IMR-90 (cell line): ENCODE measurements around the gene TEKT5. TPM values are rescaled to one million over a fixed set of nuclear protein-coding genes. Genes with fewer than 3 reads are reported as not detected.

Source experiments
- ATAC-seq: fragments of 200-7000 bp; cut with Tn5 transposase; 2 replicates; pipeline ENCODE4 v1.9.1; 2020; ENCODE audit warnings: low read depth, mild to moderate bottlenecking, moderate library complexity
- BruUV-seq: library from RNA; stranded (reverse); fragments of 400-500 nt; replicated peaks from 2 replicates; lab custom pipeline; 2021; lab: Mats Ljungman, UMichigan
- CTCF ChIA-PET: fragments of 300-600 bp; formaldehyde crosslinking; extraction: SDS; loops from one replicate; lab custom pipeline; 2021; ENCODE audit warnings: antibody characterized with exemption; lab: Yijun Ruan, JAX
- POLR2A ChIA-PET: fragments of 300-600 bp; sonication (Branson Sonifier 250); formaldehyde crosslinking; loops from one replicate; lab custom pipeline; 2022; ENCODE audit warnings: antibody characterized with exemption; ENCODE audit not compliant: unreplicated experiment; lab: Charles Lee
- DNase-seq: peaks from one replicate; pipeline ENCODE4 v3.0.0; 2013
- H2AFZ ChIP-seq: replicated peaks from 2 replicates; pipeline ENCODE3; 2013; ENCODE audit warnings: low read length, mild to moderate bottlenecking; ENCODE audit not compliant: poor library complexity
- H2AK5ac ChIP-seq: 2 replicates; pipeline ENCODE4 v1.6.1; 2013; ENCODE audit warnings: low read depth, low read length, inconsistent platforms
- H2AK9ac ChIP-seq: replicated peaks from 2 replicates; pipeline ENCODE3; 2013; ENCODE audit warnings: mild to moderate bottlenecking, low read depth, low read length, moderate library complexity; ENCODE audit not compliant: poor library complexity
- H2BK120ac ChIP-seq: 2 replicates; pipeline ENCODE4 v1.6.1; 2013; ENCODE audit warnings: low read depth, low read length, inconsistent platforms
- H2BK15ac ChIP-seq: 3 replicates; pipeline ENCODE4 v1.6.1; 2013; ENCODE audit warnings: low read depth, low read length, inconsistent platforms
- H2BK20ac ChIP-seq: 2 replicates; pipeline ENCODE4 v1.6.1; 2013; ENCODE audit warnings: low read depth, mild to moderate bottlenecking, inconsistent platforms, low read length, moderate library complexity
- H2BK5ac ChIP-seq: 2 replicates; pipeline ENCODE4 v1.6.1; 2013; ENCODE audit warnings: mild to moderate bottlenecking, low read depth, low read length, inconsistent platforms; ENCODE audit not compliant: poor library complexity, severe bottlenecking
- H3K14ac ChIP-seq: replicated peaks from 2 replicates; pipeline ENCODE4 v1.6.1; 2013; ENCODE audit warnings: low read depth, low read length, inconsistent platforms
- H3K18ac ChIP-seq: 2 replicates; pipeline ENCODE4 v1.6.1; 2013; ENCODE audit warnings: low read depth, low read length, control low read depth
- H3K23ac ChIP-seq: 2 replicates; pipeline ENCODE4 v1.6.1; 2013; ENCODE audit warnings: low read depth, low read length, inconsistent platforms
- H3K27ac ChIP-seq: 2 replicates; pipeline ENCODE4 v1.5.1; 2013; ENCODE audit warnings: mild to moderate bottlenecking, control low read depth, low read length; ENCODE audit not compliant: insufficient read depth
- H3K27me3 ChIP-seq: 2 replicates; pipeline ENCODE4 v1.6.1; 2013; ENCODE audit warnings: low read length; ENCODE audit not compliant: control insufficient read depth, insufficient read depth
- H3K36me3 ChIP-seq: 2 replicates; pipeline ENCODE4 v1.6.1; 2013; ENCODE audit warnings: low read length, mixed read lengths; ENCODE audit not compliant: control insufficient read depth, insufficient read depth
- H3K4ac ChIP-seq: 2 replicates; pipeline ENCODE4 v1.6.1; 2013; ENCODE audit warnings: low read depth, low read length, inconsistent platforms
- H3K4me1 ChIP-seq: 2 replicates; pipeline ENCODE4 v1.6.1; 2013; ENCODE audit warnings: low read length, mixed read lengths; ENCODE audit not compliant: control insufficient read depth, insufficient read depth
- H3K4me2 ChIP-seq: 2 replicates; pipeline ENCODE4 v1.6.1; 2013; ENCODE audit warnings: low read depth, mild to moderate bottlenecking, control low read depth, low read length, moderate library complexity
- H3K4me3 ChIP-seq: 2 replicates; pipeline ENCODE4 v1.5.1; 2013; ENCODE audit warnings: low read depth, mild to moderate bottlenecking, control low read depth, low read length, moderate library complexity; ENCODE audit not compliant: insufficient read depth
- H3K56ac ChIP-seq: 2 replicates; pipeline ENCODE4 v1.6.1; 2013; ENCODE audit warnings: low read length, inconsistent platforms; ENCODE audit not compliant: insufficient read depth; ENCODE audit errors: extremely low read depth
- H3K79me1 ChIP-seq, 2 experiments: 2 replicates each; pipeline ENCODE4 v1.6.1; 2013; ENCODE audit warnings: low read length in 2 of 2, inconsistent platforms in 1 of 2, low read depth in 1 of 2
- H3K9ac ChIP-seq: 2 replicates; pipeline ENCODE4 v1.6.1; 2013; ENCODE audit warnings: low read depth, low read length, control low read depth
- H3K9me1 ChIP-seq: 2 replicates; pipeline ENCODE4 v1.6.1; 2013; ENCODE audit warnings: low read length, inconsistent platforms; ENCODE audit not compliant: insufficient read depth
- H3K9me3 ChIP-seq: 2 replicates; pipeline ENCODE4 v1.6.1; 2013; ENCODE audit warnings: low read length; ENCODE audit not compliant: control insufficient read depth, insufficient read depth
- H4K20me1 ChIP-seq: 2 replicates; pipeline ENCODE4 v1.6.1; 2013; ENCODE audit warnings: low read length, inconsistent platforms; ENCODE audit not compliant: insufficient read depth
- H4K5ac ChIP-seq: 2 replicates; pipeline ENCODE4 v1.6.1; 2013; ENCODE audit warnings: mild to moderate bottlenecking, low read depth, low read length, control low read depth
- H4K8ac ChIP-seq, 2 experiments: 2 replicates each; pipeline ENCODE4 v1.6.1; 2013; ENCODE audit warnings: low read depth in 2 of 2, low read length in 2 of 2, control low read depth in 1 of 2, inconsistent platforms in 1 of 2
- H4K91ac ChIP-seq: 2 replicates; pipeline ENCODE4 v1.6.1; 2013; ENCODE audit warnings: low read depth, low read length, inconsistent platforms; ENCODE audit not compliant: insufficient read depth
- MAFK ChIP-seq: IDR thresholded peaks from 2 replicates; pipeline ENCODE4 v1.6.1; 2012; ENCODE audit warnings: low read depth, low read length, improper control_type of control experiment
- MXI1 ChIP-seq: IDR thresholded peaks from 2 replicates; pipeline ENCODE4 v1.6.1; 2012; ENCODE audit warnings: low read depth, mild to moderate bottlenecking, low read length, moderate library complexity, borderline replicate concordance
- RCOR1 ChIP-seq: IDR thresholded peaks from 2 replicates; pipeline ENCODE4 v1.6.1; 2012; ENCODE audit warnings: mild to moderate bottlenecking, low read length, improper control_type of control experiment; ENCODE audit not compliant: insufficient replicate concordance
- WGBS, 2 experiments: methylation state at CpG; one replicate each; pipeline versions ENCODE4 v1.1.5 to v1.1.7; 2013; ENCODE audit warnings: missing lambda C conversion rate in 2 of 2; ENCODE audit not compliant: insufficient read length in 1 of 2; ENCODE audit errors: extremely low coverage in 2 of 2; 5-methylcytosine and 5-hydroxymethylcytosine counted together
- dilution Hi-C: fragments of 300-500 bp; cut with HindIII; formaldehyde crosslinking; loops from one replicate; pipeline ENCODE4 v1.14.3; 2018; ENCODE audit warnings: low sequenced_read_pairs; ENCODE audit not compliant: unreplicated experiment
- in situ Hi-C: fragments of 300-500 bp; cut with MboI; formaldehyde crosslinking; loops from 3 replicates; pipeline ENCODE4 v1.14.3; 2019; ENCODE audit warnings: low sequenced_read_pairs, inconsistent platforms, mixed read lengths
- intact Hi-C: fragments of 100-400 bp; cut with micrococcal nuclease; formaldehyde crosslinking; loops from 2 replicates; pipeline ENCODE4 v1.10.0; 2022
- polyA plus RNA-seq, 3 experiments: library from polyadenylated mRNA; depleted of rRNA; stranded (reverse); fragments of >200 nt; gene quantifications; 2 replicates each; pipeline ENCODE4 v1.2.3, GENCODE V29; 2012; ENCODE audit warnings: low replicate concordance in 1 of 3
- total RNA-seq: library from RNA; depleted of rRNA; stranded (reverse); fragments of >200 nt; gene quantifications from 2 replicates; pipeline ENCODE4 v1.2.3, GENCODE V29; 2012

TEKT5 gene
- total and polyA plus RNA-seq, 2 of the 4 experiments (the other 2 are of a cell fraction), result 0.17 TPM; not detected in 1

- ChIA-PET POLR2A (no interaction called here), CTCF (interaction anchor here (0.9 kb wide), 1 partner anchor 9 kb away, joined by 6 read pairs; no protein-coding TSS in a partner anchor)
- no peaks in the 10 kb centered on the region for H3K27me3 ChIP-seq
- no peak overlapping the region for H3K14ac ChIP-seq
- no peak for DNase-seq
- H4K91ac ChIP-seq, result no peak overlapping the region
- H2BK15ac ChIP-seq, result no peak overlapping the region
- H2AK5ac ChIP-seq, result no peak overlapping the region
- no peak for ATAC-seq
- no peak overlapping the region for H3K4me2 ChIP-seq
- BruUV-seq, result no TSS peak
- no peak overlapping the region for H2BK5ac ChIP-seq
- TF ChIP-seq MXI1, result no peak
- no peak for TF ChIP-seq MAFK
- no peak for TF ChIP-seq RCOR1
- H2BK120ac ChIP-seq, result no peak overlapping the region
- H3K9me1 ChIP-seq, result peaks cover 3% of the 10 kb centered on the region; the same call in 1 of the 2 replicates
- H3K79me1 ChIP-seq, result no peaks in the 10 kb centered on the region
- peaks cover 2% of the 10 kb centered on the region; the same call in 1 of the 2 replicates for H3K9me3 ChIP-seq
- H4K5ac ChIP-seq, result no peak overlapping the region
- in situ Hi-C loops, result no loop called here
- no peaks in the 10 kb centered on the region for H3K4me1 ChIP-seq
- dilution Hi-C loops, result no loop called here
- no peak overlapping the region for H3K9ac ChIP-seq
- H3K36me3 ChIP-seq, result no peaks in the 10 kb centered on the region
- no peak overlapping the region for H2BK20ac ChIP-seq
- H2AK9ac ChIP-seq, result no peak overlapping the region
- H3K27ac ChIP-seq, result no peak overlapping the region
- H3K18ac ChIP-seq, result no peak overlapping the region
- H2AFZ ChIP-seq, result no peak overlapping the region
- no peak overlapping the region for H3K4me3 ChIP-seq
- H4K8ac ChIP-seq, result no peak overlapping the region
- no peak overlapping the region for H3K4ac ChIP-seq
- intact Hi-C loops, result no loop called here
- no peak overlapping the region for H3K56ac ChIP-seq
- no peak overlapping the region for H3K23ac ChIP-seq
- WGBS, 2 experiments, result 63% methylated on average over 16 of the region's 16 CpGs; no CpG with 5 or more reads in 1 of the 2 experiments
- H4K20me1 ChIP-seq, result no peaks in the 10 kb centered on the region
These were observed 33.5 kb upstream of the TEKT5 start for GRCh38 chr16:10728003-10728887.
